Measurements from ENCODE around the gene TCF3. TPM values are rescaled to one million over a fixed set of nuclear protein-coding genes. Genes with fewer than 3 reads are reported as not detected.

The TCF3 gene
- polyA plus RNA-seq, 3 donors = 2.4 to 36.2 (median 3.3) TPM

DNA sequence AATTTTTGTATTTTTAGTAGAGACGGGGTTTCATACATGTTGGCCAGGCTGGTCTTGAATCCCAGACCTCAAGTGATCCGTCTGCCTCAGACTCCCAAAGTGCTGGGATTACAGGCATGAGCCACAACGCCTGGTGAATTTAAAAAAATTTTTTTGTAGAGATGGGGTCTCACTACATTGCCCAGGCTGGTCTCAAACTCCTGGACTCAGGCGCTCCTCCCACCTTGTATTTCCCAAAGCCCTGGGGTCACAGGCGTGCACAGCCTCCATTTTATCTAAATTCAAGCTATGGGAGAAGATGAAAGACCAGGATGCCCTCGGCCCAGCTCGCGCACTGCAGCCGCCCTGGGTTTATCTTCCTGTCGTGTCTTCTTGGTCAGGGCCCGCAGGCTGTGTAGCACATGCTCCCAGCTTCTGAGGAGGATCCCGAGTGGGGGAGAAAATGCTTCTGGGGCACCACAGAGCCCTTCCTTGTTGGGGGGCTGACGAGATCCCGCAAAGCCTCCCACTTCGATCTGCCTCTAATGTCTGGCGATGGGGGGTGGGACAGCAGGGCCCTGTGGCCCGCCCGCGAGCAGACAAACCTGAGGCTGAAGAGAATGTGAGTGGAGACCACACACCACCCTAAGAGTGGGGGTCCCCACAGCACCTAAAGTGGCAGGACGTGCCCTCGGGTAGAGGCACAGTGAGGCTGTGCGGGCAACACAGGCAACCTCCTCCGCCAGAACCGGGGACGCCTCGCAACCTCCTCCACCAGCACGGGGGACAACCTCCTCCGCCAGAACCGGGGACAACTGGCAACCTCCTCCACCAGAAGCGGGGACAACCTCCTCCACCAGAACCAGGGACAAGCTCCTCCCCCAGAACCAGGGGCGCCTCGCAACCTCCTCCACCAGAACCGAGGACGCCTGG lies 15.8 kb downstream of the TCF3 start:
- intact Hi-C loops (cut with micrococcal nuclease) = no loop called here
- Mint-ChIP-seq H3K4me1 (no peaks in the 10 kb centered on the region), H3K9me3 (peaks cover 0 to 13% (median 7%) of the 10 kb centered on the region in 7 donors), H3K36me3 (peaks cover 47 to 71% of the 10 kb centered on the region in 2 donors), H3K4me3 (no peak overlapping the region), H3K27ac (no peak overlapping the region), H3K27me3 (ENCODE audit: low read depth in 3 of 3) (peaks cover 0 to 5% (median 2%) of the 10 kb centered on the region in 3 donors)
- Histone ChIP-seq H2AFZ (ENCODE audit: insufficient read depth, low read depth, low read length, poor library complexity, severe bottlenecking) (no peak overlapping the region), H3K79me2 (ENCODE audit: insufficient read depth, low read length) (peaks cover 13% of the 10 kb centered on the region), H3K27ac (ENCODE audit: low read depth in 1 of 2, low read length in 2 of 2) (no peak overlapping the region), H3K4me1 (ENCODE audit: control insufficient read depth in 1 of 2, insufficient read depth in 2 of 2, low read length in 2 of 2) (no peaks in the 10 kb centered on the region), H3K9ac (ENCODE audit: insufficient read depth, low read length, poor library complexity, severe bottlenecking) (no peak overlapping the region), H3K4me2 (replicated peaks; ENCODE audit: extremely low read depth, low read length, poor library complexity, severe bottlenecking) (no peak overlapping the region), H3K36me3 (replicated peaks in 1 of 2; ENCODE audit: control insufficient read depth in 1 of 2, insufficient read depth in 2 of 2, low read length in 2 of 2) (peaks cover 34 to 55% of the 10 kb centered on the region in 2 donors), H4K20me1 (ENCODE audit: insufficient read depth, low read length) (peaks cover 10% of the 10 kb centered on the region), H3K9me3 (replicated peaks in 1 of 2; ENCODE audit: control insufficient read depth in 1 of 2, insufficient read depth in 1 of 2, low read length in 2 of 2) (peaks cover 4 to 8% of the 10 kb centered on the region in 2 donors), H3K27me3 (ENCODE audit: control insufficient read depth in 2 of 2, insufficient read depth in 2 of 2, low read length in 2 of 2) (no peaks in the 10 kb centered on the region), H3K4me3 (replicated peaks in 1 of 3; ENCODE audit: low read depth in 2 of 3, low read length in 3 of 3) (no peak overlapping the region)
- 98% methylated on average over 19 of the region's 34 CpGs for WGBS (ENCODE audit: insufficient coverage)
- TF ChIP-seq, protein P1, sequence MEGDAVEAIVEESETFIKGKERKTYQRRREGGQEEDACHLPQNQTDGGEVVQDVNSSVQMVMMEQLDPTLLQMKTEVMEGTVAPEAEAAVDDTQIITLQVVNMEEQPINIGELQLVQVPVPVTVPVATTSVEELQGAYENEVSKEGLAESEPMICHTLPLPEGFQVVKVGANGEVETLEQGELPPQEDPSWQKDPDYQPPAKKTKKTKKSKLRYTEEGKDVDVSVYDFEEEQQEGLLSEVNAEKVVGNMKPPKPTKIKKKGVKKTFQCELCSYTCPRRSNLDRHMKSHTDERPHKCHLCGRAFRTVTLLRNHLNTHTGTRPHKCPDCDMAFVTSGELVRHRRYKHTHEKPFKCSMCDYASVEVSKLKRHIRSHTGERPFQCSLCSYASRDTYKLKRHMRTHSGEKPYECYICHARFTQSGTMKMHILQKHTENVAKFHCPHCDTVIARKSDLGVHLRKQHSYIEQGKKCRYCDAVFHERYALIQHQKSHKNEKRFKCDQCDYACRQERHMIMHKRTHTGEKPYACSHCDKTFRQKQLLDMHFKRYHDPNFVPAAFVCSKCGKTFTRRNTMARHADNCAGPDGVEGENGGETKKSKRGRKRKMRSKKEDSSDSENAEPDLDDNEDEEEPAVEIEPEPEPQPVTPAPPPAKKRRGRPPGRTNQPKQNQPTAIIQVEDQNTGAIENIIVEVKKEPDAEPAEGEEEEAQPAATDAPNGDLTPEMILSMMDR (IDR thresholded peaks at IDR 0.05) = no peak
- DNase-seq = no peak

DNA sequence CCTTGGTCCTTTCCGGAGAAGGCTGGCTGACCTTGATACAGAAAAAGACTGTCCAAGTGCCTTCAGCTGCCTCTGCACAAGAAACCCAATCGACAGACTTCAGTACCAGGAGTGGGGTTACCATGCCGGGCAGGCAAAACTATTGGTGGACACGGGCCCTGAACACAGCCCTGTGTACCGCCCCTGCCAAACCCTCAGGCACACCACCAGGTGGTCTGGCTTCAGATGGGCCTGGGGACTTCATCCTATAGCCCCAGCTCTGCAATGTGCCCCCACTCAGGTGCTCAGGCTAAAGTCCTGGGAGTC lies 17.5 kb downstream of the TCF3 start:
- 95% methylated on average over 5 of the region's 5 CpGs for WGBS (ENCODE audit: insufficient coverage)
- Mint-ChIP-seq H3K4me3 (no peak overlapping the region), H3K9me3 (peaks cover 0 to 13% (median 7%) of the 10 kb centered on the region in 7 donors), H3K4me1 (no peaks in the 10 kb centered on the region), H3K36me3 (peaks cover 46 to 67% of the 10 kb centered on the region in 2 donors), H3K27ac (no peak overlapping the region), H3K27me3 (ENCODE audit: low read depth in 3 of 3) (peaks cover 0 to 5% (median 2%) of the 10 kb centered on the region in 3 donors)
- Histone ChIP-seq H3K4me1 (ENCODE audit: control insufficient read depth in 1 of 2, insufficient read depth in 2 of 2, low read length in 2 of 2) (no peaks in the 10 kb centered on the region), H3K4me2 (replicated peaks; ENCODE audit: extremely low read depth, low read length, poor library complexity, severe bottlenecking) (no peak overlapping the region), H4K20me1 (ENCODE audit: insufficient read depth, low read length) (peaks cover 10% of the 10 kb centered on the region), H3K27me3 (ENCODE audit: control insufficient read depth in 2 of 2, insufficient read depth in 2 of 2, low read length in 2 of 2) (no peaks in the 10 kb centered on the region), H3K4me3 (replicated peaks in 1 of 3; ENCODE audit: low read depth in 2 of 3, low read length in 3 of 3) (no peak overlapping the region), H3K9ac (ENCODE audit: insufficient read depth, low read length, poor library complexity, severe bottlenecking) (no peak overlapping the region), H2AFZ (ENCODE audit: insufficient read depth, low read depth, low read length, poor library complexity, severe bottlenecking) (no peak overlapping the region), H3K9me3 (replicated peaks in 1 of 2; ENCODE audit: control insufficient read depth in 1 of 2, insufficient read depth in 1 of 2, low read length in 2 of 2) (peaks cover 4 to 8% of the 10 kb centered on the region in 2 donors), H3K36me3 (replicated peaks in 1 of 2; ENCODE audit: control insufficient read depth in 1 of 2, insufficient read depth in 2 of 2, low read length in 2 of 2) (peaks cover 35 to 51% of the 10 kb centered on the region in 2 donors), H3K79me2 (ENCODE audit: insufficient read depth, low read length) (peaks cover 13% of the 10 kb centered on the region), H3K27ac (ENCODE audit: low read depth in 1 of 2, low read length in 2 of 2) (no peak overlapping the region)
- TF ChIP-seq, protein P1 (IDR thresholded peaks at IDR 0.05) = no peak
- DNase-seq = no peak
- intact Hi-C loops (cut with micrococcal nuclease) = no loop called here
